ENCODE results near the gene RESP18. TPM values are rescaled to one million over a fixed set of nuclear protein-coding genes. Genes with fewer than 3 reads are reported as not detected.

Gene RESP18
- polyA plus RNA-seq, 12 donors: not detected

- DNase-seq: no peak
Observed at GRCh38 chr2:219278655-219279150, 53.8 kb downstream of the RESP18 start.

- peak; percentile 81 for DNase-seq
Observed at GRCh38 chr2:219277703-219278654, 54.6 kb downstream of the RESP18 start.

Other genes starting within 250 kb of the RESP18 start
- gene NHEJ1, start 171.9 kb downstream of the RESP18 start, polyA plus RNA-seq (ENCODE audit: insufficient read length in 12 of 12): 10 to 100 TPM in 11 of 12 donors, not detected in 1; 12.2 to 17.1 (median 14.7) TPM
- 1 to 10 TPM in 7 of 12 donors, under 1 TPM in 3, not detected in 2; 0.53 to 3.4 (median 1.1) TPM for gene SLC23A3, start 162.7 kb downstream of the RESP18 start, polyA plus RNA-seq (ENCODE audit: insufficient read length in 12 of 12)
- gene CNPPD1, start 155.8 kb downstream of the RESP18 start, polyA plus RNA-seq (ENCODE audit: insufficient read length in 12 of 12): 10 to 100 TPM in 11 of 12 donors, not detected in 1; 28.7 to 52.0 (median 32.5) TPM
- 10 to 100 TPM in 11 of 12 donors, not detected in 1; 34.8 to 80.3 (median 43.3) TPM for gene RETREG2, start 154.5 kb downstream of the RESP18 start, polyA plus RNA-seq (ENCODE audit: insufficient read length in 12 of 12)
- gene ZFAND2B, start 126.0 kb downstream of the RESP18 start, polyA plus RNA-seq (ENCODE audit: insufficient read length in 12 of 12): 10 to 100 TPM in 11 of 12 donors, not detected in 1; 16.5 to 36.6 (median 24.2) TPM
- 10 to 100 TPM in 11 of 12 donors, not detected in 1; 28.3 to 42.0 (median 29.6) TPM for gene ABCB6, start 113.8 kb downstream of the RESP18 start, polyA plus RNA-seq (ENCODE audit: insufficient read length in 12 of 12)
- gene ATG9A, start 103.1 kb downstream of the RESP18 start, polyA plus RNA-seq (ENCODE audit: insufficient read length in 12 of 12): 10 to 100 TPM in 11 of 12 donors, not detected in 1; 26.7 to 49.9 (median 31.6) TPM
- 10 to 100 TPM in 11 of 12 donors, not detected in 1; 16.1 to 60.7 (median 24.1) TPM for gene ANKZF1, start 102.9 kb downstream of the RESP18 start, polyA plus RNA-seq (ENCODE audit: insufficient read length in 12 of 12)
- gene GLB1L, start 87.3 kb downstream of the RESP18 start, polyA plus RNA-seq (ENCODE audit: insufficient read length in 12 of 12): 10 to 100 TPM in 1 of 12 donors, 1 to 10 TPM in 9, not detected in 2; 3.4 to 11.6 (median 5.4) TPM
- gene STK16, start 87.3 kb downstream of the RESP18 start, polyA plus RNA-seq (ENCODE audit: insufficient read length in 12 of 12): 10 to 100 TPM in 11 of 12 donors, not detected in 1; 13.6 to 36.2 (median 17.0) TPM
- under 1 TPM in 3 of 12 donors, not detected in 9; 0.21 to 0.24 (median 0.23) TPM for gene TUBA4B, start 79.5 kb downstream of the RESP18 start, polyA plus RNA-seq (ENCODE audit: insufficient read length in 12 of 12)
- 100 to 1,000 TPM in 10 of 12 donors, 10 to 100 TPM in 1, not detected in 1; 75.2 to 146 (median 120) TPM for gene TUBA4A, start 78.8 kb downstream of the RESP18 start, polyA plus RNA-seq (ENCODE audit: insufficient read length in 12 of 12)
- gene DNAJB2, start 53.4 kb downstream of the RESP18 start, polyA plus RNA-seq (ENCODE audit: insufficient read length in 12 of 12): 10 to 100 TPM in 11 of 12 donors, not detected in 1; 66.8 to 96.2 (median 82.4) TPM
- under 1 TPM in 6 of 12 donors, not detected in 6; 0.17 to 0.44 (median 0.22) TPM for gene PTPRN, start 23.3 kb downstream of the RESP18 start, polyA plus RNA-seq (ENCODE audit: insufficient read length in 12 of 12)
- gene DNPEP, start 55.2 kb upstream of the RESP18 start, polyA plus RNA-seq (ENCODE audit: insufficient read length in 12 of 12): 10 to 100 TPM in 11 of 12 donors, not detected in 1; 25.7 to 53.3 (median 34.3) TPM
- 1,000 to 10,000 TPM; 1,983 to 5,935 (median 4,188) TPM for gene DES, start 85.6 kb upstream of the RESP18 start, polyA plus RNA-seq (ENCODE audit: insufficient read length in 12 of 12)
- gene SPEG, start 102.1 kb upstream of the RESP18 start, polyA plus RNA-seq (ENCODE audit: insufficient read length in 12 of 12): 100 to 1,000 TPM in 8 of 12 donors, 10 to 100 TPM in 4; 61.4 to 251 (median 156) TPM
- gene GMPPA, start 166.1 kb upstream of the RESP18 start, polyA plus RNA-seq (ENCODE audit: insufficient read length in 12 of 12): 10 to 100 TPM in 11 of 12 donors, not detected in 1; 18.5 to 82.8 (median 25.4) TPM
- gene ASIC4, start 181.7 kb upstream of the RESP18 start, polyA plus RNA-seq (ENCODE audit: insufficient read length in 12 of 12): 1 to 10 TPM in 1 of 12 donors, under 1 TPM in 9, not detected in 2; 0.24 to 1.1 (median 0.48) TPM
- gene CHPF, start 211.1 kb upstream of the RESP18 start, polyA plus RNA-seq (ENCODE audit: insufficient read length in 12 of 12): 100 to 1,000 TPM in 1 of 12 donors, 10 to 100 TPM in 10, not detected in 1; 33.4 to 111 (median 41.4) TPM
- gene TMEM198, start 211.3 kb upstream of the RESP18 start, polyA plus RNA-seq (ENCODE audit: insufficient read length in 12 of 12): 1 to 10 TPM in 11 of 12 donors, not detected in 1; 1.6 to 4.8 (median 2.4) TPM
- 100 to 1,000 TPM in 10 of 12 donors, 10 to 100 TPM in 1, not detected in 1; 93.2 to 179 (median 118) TPM for gene OBSL1, start 238.8 kb upstream of the RESP18 start, polyA plus RNA-seq (ENCODE audit: insufficient read length in 12 of 12)
- gene INHA, start 239.6 kb upstream of the RESP18 start, polyA plus RNA-seq (ENCODE audit: insufficient read length in 12 of 12): 1 to 10 TPM in 5 of 12 donors, under 1 TPM in 5, not detected in 2; 0.28 to 1.5 (median 0.97) TPM